ENCODE data around the gene DPP9.
"Not testable (repeated sequence)": the region's sequence is repeated elsewhere in the genome, so short reads cannot be mapped to it uniquely, and the experiment has no call there.

DPP9 gene

GRCh38 chr19:4748589-4748988 lies 24.9 kb upstream of the DPP9 start:
- TF ChIP-seq ZNF274 (IDR thresholded peaks at IDR 0.05; ENCODE audit: low read depth, low read length) = no peak

DNA sequence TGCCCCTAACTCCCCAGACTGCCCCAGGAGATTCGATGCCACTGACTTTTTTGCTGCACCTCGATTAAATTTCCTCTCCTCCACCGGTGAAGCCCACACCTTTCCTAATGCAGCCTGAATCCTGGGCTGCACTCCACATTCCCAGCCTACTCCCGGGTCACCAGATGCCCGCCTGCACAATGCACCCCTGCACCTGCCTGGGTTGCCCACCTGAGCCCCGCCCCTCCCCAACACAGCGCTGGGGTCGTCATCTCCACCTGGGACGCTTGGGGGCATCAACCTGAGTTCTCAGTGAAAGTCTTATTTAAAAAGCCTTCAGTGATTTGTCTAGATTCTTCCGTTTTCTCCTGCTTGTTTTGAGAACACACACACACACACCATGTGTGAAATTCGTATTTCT lies 24.5 kb upstream of the DPP9 start:
- no peak for TF ChIP-seq ZNF274 (IDR thresholded peaks at IDR 0.05; ENCODE audit: low read depth, low read length)
- no peak overlapping the region for H3K4me3 ChIP-seq (ENCODE audit: low read length)

More at GRCh38 chr19:4748589-4748988, 24.9 kb upstream of the DPP9 start:
- no peak overlapping the region for H3K4me3 ChIP-seq (ENCODE audit: low read length)

DNA sequence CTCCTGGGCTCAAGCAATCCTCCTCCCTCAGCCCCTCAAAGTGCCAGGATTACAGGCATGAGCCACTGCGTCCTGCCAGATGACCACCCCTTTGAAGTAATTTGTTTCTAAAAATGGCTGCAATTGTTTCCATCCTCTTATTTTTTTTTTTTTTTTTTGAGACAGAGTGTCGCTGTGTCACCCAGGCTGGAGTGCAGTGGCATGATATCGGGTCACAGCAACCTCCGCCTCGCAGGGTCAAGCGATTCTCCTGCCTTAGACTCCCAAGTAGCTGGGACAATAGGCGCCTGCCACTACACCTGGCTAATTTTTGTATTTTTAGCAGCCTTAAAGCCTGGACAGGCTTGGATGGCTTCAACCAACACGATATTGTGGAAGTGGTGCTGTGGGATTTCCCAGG lies 22.3 kb upstream of the DPP9 start:
- no peak overlapping the region for H3K4me3 ChIP-seq (ENCODE audit: low read length)
- TF ChIP-seq ZNF274 (IDR thresholded peaks at IDR 0.05; ENCODE audit: low read depth, low read length) = no peak

DNA sequence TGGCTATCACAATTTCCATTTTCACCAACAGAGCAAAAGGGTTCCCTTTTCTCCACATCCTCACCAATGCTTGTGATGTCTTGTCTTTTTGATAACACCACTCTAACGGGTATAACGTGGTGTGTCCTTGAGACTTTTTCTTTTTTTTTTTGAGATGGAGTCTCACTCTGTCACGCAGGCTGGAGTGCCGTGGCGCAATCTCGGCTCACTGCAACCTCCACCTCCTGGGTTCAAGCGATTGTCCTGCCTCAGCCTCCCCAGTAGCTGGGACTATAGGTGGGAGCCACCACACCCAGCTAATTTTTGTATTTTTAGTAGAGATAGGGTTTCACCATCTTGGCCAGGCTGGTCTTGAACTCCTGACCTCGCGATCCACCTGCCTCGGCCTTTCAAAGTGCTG lies 21.5 kb upstream of the DPP9 start:
- H3K4me3 ChIP-seq (ENCODE audit: low read length) = not testable (repeated sequence)

DNA sequence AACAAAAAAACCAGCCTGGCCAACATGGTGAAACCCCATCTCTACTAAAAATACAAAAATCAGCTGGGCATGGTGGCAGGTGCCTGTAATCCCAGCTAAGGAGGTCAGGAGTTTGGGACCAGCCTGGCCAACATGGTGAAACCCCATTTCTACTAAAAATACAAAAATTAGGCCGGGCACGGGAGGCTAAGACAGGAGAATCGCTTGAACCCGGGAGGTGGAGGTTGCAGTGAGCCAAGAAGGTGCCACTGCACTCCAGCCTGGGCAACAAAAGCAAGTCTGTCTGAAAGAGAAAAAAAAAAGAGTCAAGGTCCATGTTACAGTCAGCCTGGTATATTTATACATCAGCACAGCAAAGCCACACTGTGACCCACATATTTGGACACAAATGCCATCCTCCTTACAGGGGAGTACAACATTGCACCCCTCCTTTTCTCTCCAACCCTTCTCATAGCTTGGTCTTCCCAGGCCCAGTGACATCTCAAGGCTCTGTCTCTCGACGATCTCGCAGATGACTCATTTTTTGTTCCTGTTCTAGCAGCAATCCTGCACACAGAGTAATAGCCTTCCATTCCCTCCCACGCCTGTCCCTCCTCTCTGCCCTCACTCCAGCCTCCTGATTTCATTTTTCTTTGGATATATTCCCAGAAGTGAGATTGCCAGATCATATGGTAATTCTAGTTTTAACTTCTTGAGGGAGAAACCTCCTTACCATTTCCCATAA lies 21.0 kb upstream of the DPP9 start:
- no peak overlapping the region for H3K4me3 ChIP-seq (ENCODE audit: low read length)
- TF ChIP-seq ZNF274 (IDR thresholded peaks at IDR 0.05; ENCODE audit: low read depth, low read length) = no peak

DNA sequence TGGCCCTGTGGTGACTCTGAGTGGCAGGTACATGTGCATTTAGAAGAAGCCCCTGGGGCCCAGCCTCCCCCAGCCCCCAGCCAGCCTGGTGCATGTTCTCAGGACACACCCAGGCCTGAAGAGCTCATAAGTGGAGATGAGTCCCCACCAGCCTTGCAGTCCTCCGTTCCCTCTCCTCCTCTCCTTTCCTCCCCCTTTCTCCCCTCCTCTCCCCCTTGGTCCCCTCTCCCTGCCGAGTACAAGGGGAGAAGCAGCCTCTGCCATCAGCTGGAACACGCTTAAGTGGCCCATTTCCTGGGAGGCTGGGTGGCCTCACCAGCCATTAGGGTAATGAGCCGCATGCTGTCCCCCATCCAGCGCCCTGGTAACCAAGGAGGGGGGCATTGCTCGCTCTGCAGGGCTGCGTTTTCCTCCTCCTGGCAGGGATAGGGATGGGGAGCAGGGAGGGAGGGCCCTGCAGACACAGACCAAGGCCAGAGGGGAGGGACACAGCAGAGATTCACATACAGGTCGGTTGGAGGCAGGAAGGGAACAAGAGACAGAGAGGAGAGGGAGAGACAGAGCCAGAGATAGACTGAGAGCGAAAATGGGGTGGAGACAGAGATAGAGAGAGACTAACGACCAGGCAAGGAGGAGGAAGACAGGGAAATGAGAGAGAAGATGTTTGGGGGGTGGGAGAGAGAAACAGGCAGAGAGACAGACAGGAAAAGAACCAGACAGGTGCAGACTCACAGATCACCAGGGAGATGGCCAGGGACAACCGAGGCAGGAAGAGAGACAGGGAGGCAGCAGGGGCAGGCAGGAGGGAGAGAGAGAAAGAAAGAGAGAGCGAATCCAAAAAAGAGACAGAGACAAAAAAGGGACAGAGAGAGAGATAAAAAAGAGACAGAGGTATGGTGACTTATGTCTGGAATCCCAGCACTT lies 19.3 kb upstream of the DPP9 start:
- TF ChIP-seq ZNF274 (IDR thresholded peaks at IDR 0.05; ENCODE audit: low read depth, low read length) = no peak
- H3K4me3 ChIP-seq (ENCODE audit: low read length) = no peak overlapping the region

DNA sequence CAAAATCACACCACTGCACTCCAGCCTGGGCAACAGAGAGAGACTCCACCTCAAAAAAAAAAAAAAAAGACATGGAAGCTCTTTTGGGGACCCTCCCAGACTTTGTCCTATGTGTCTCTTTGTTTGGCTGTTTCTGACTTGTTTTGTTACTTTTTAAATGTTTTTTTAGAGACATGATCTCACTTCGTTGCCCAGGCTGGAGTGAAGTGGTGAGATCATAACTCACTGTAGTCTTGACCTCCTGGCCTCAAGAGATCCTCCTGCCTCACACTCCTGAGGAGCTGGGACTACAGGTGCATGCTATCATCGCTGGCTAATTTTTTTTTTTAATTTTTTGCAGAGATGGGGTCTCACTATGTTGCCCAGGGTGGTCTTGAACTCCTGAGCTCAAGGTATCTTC lies 16.4 kb upstream of the DPP9 start:
- TF ChIP-seq ZNF274 (IDR thresholded peaks at IDR 0.05; ENCODE audit: low read depth, low read length) = no peak
- H3K4me3 ChIP-seq (ENCODE audit: low read length) = no peak overlapping the region

- H3K4me3 ChIP-seq (ENCODE audit: low read length) = no peak overlapping the region
- no peak for TF ChIP-seq ZNF274 (IDR thresholded peaks at IDR 0.05; ENCODE audit: low read depth, low read length)
These were observed 15.1 kb upstream of the DPP9 start for GRCh38 chr19:4738734-4739133.

DNA sequence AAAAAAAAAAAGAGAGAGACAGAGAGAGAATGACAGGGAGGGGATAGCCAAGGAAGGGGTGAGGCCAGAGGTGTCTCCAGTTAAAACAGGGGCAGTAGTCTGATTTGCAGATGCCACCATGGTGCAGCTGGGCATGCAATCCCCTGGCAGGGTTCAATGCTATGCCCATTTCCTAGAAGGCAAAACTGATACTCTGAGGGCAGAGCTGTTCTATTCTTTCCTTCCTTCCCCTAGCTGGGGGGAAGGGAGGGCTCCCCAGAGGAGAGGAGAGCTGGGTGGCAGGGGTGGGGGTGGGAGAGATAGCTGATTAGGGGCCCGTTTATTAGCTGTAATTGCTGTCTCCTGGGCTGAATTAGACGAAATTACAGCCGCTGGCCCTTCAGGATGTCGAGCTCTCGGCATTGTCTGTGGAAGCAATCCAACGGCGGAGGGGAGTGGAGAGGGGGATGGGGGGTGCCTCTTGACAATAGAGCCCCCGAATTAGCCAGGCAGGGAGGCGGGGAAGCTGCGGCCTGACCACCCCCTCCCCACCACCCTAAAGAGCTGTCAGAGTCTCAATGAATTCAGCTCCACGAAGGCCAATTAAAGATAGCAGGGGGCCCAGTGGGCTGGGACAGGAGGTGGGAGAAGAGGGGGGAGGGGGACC lies 14.4 kb upstream of the DPP9 start:
- TF ChIP-seq ZNF274 (IDR thresholded peaks at IDR 0.05; ENCODE audit: low read depth, low read length) = no peak

DNA sequence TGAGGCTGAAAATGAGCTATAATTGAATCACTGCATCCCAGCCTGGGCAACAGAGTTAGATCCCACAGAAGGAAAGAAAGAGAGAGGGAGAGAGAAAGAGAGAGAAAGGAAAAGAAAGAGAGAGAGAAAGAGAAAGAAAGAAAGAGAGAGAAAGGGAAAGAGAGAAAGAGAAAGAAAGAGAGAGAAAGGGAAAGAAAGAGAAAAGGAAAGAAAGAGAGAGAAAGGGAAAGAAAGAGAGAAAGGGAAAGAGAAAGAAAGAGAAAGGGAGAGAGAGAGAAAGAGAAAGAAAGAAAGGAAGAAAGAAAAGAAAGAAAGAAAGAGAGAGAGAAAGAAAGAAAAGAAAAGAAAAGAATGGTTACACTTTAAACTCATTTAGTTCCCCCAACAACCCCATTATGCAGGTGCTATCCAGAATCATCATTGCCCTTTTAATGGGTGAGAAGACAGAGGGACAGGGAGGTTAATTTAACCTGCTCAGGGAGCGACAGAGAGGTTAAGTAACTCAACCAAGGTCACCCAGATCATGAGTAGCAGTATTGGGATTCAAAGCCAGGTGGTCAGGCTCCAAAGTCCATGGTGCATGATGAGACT lies 10.2 kb upstream of the DPP9 start:
- TF ChIP-seq ZNF274 (IDR thresholded peaks at IDR 0.05; ENCODE audit: low read depth, low read length) = no peak
- H3K4me3 ChIP-seq (ENCODE audit: low read length) = no peak overlapping the region

More for the DNA sequence above, 14.4 kb upstream of the DPP9 start:
- H3K4me3 ChIP-seq (ENCODE audit: low read length) = no peak overlapping the region

- H3K4me3 ChIP-seq (ENCODE audit: low read length) = no peak overlapping the region
- no peak for TF ChIP-seq ZNF274 (IDR thresholded peaks at IDR 0.05; ENCODE audit: low read depth, low read length)
These were observed 9.1 kb upstream of the DPP9 start for GRCh38 chr19:4732680-4733114.

DNA sequence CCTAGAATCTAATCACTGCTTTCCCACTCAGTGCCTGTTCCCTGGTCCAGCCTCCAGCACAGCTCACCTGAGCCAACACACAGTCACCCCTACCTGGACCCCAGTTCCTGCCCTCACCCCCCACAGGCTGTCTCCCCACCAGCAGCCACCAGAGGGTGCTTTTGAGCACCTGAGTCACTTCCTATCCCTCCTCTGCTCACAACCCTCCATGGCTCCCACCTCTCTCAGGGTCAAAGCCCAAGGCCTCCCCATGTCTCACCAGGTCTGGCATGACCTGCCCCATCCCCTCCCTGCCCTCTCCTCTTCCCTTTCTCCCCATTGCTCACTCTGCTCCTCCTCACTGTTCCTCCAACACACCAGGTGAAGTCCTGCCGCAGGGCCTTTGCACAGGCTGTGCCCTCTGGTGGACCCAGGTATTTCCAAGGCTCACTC lies 7.1 kb upstream of the DPP9 start:
- no peak for TF ChIP-seq ZNF274 (IDR thresholded peaks at IDR 0.05; ENCODE audit: low read depth, low read length)
- no peak overlapping the region for H3K4me3 ChIP-seq (ENCODE audit: low read length)

GRCh38 chr19:4728871-4729270 lies 5.2 kb upstream of the DPP9 start:
- TF ChIP-seq ZNF274 (IDR thresholded peaks at IDR 0.05; ENCODE audit: low read depth, low read length) = no peak
- H3K4me3 ChIP-seq (ENCODE audit: low read length) = no peak overlapping the region

All from GM08714 (cell line).